ENCODE data around the gene KCNAB2. TPM values are rescaled to one million over a fixed set of nuclear protein-coding genes. Genes with fewer than 3 reads are reported as not detected.

KCNAB2 gene
- total RNA-seq, 1 donor from 2014 or later = 2.7 TPM

DNA sequence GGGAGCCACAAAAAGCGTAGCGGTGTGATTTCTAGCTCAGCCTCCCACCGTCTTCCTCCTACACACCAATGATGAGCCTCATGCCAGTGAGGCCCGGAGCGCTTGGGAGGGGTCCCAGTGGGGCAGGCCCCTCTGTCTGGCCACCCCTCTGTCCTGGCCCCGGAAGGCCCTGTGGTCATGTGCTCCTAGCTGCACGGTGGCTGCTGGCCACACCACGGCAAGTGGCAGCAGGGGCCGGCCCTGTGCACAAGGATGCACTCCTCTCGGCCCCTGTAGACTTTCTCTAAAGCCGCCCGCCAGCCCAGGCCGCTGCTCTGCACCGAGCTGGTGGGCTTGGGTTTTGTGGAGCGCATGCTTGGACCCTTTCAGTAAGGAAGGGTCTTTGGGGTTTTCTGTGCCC lies 53.6 kb downstream of the KCNAB2 start:
- Histone ChIP-seq H3K36me3 (ENCODE audit: control insufficient read depth, insufficient read depth, low read length) (no peaks in the 10 kb centered on the region), H3K4me3 (ENCODE audit: low read depth, low read length) (no peak overlapping the region), H3K27me3 (ENCODE audit: control insufficient read depth, insufficient read depth, low read length) (peaks cover 17% of the 10 kb centered on the region)
- no peak for DNase-seq (ENCODE audit: low read depth)
- no peak for TF ChIP-seq CTCF (IDR thresholded peaks at IDR 0.05; ENCODE audit: insufficient read depth, low read length, poor library complexity, severe bottlenecking)

DNA sequence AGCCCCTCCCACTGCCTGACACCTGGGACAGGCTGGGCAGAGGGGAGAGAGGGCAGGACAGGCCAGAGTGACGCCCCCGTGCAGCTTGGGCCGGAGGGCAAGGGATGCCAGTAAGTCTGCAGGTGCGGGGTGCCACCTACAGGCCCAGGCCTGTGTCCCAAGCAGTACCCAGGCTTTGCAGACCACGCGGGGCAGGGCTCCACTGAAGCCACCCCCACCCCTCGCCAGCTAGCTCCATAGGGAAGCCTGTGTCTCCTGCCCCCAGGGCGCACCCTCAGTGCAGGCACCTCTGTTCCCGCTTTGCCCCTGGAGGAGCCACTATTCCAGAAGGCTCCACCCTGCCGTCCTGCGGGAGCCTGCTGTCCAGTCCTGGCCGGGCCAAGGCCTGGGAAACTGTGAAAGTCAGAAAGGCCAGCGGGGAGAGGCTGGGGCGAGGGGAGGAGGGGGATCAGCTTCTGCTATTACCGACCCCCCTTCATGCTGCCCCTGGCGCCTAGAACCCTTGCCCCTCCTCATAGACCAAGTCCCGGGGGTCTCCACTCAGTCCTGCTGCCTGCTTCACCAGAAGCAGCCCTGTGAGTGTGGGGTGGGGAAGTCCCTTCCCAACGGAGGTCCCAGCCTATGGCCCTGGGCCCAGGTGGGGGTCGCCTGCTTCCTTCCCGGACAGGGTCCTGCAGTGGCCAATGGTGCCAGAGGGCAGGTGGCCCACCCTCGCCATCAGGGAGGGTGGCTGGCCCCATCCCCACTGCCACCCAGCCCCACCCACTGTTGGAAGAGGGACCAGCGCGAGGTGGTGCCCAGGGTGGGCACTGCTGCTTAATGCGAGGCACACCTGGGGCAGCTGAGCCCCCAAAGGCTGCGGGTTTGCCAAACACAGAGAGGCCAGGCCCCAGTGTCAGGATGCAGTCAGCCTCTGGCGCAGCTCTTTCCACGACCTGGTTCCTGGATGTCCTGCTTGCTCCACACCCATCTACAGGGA lies 54.4 kb downstream of the KCNAB2 start:
- no peaks in the 10 kb centered on the region for H3K36me3 ChIP-seq (ENCODE audit: control insufficient read depth, insufficient read depth, low read length)
- H3K27me3 ChIP-seq (ENCODE audit: control insufficient read depth, insufficient read depth, low read length) = peaks cover 17% of the 10 kb centered on the region
- DNase-seq (ENCODE audit: low read depth) = no peak
- TF ChIP-seq CTCF (IDR thresholded peaks at IDR 0.05; ENCODE audit: insufficient read depth, low read length, poor library complexity, severe bottlenecking) = no peak
- no peak overlapping the region for H3K4me3 ChIP-seq (ENCODE audit: low read depth, low read length)

- Histone ChIP-seq H3K4me3 (ENCODE audit: low read depth, low read length) (no peak overlapping the region), H3K27me3 (ENCODE audit: control insufficient read depth, insufficient read depth, low read length) (peaks cover 17% of the 10 kb centered on the region), H3K36me3 (ENCODE audit: control insufficient read depth, insufficient read depth, low read length) (no peaks in the 10 kb centered on the region)
- DNase-seq (ENCODE audit: low read depth) = no peak
- no peak for TF ChIP-seq CTCF (IDR thresholded peaks at IDR 0.05; ENCODE audit: insufficient read depth, low read length, poor library complexity, severe bottlenecking)
Measured at GRCh38 chr1:6100861-6101783, 55.4 kb downstream of the KCNAB2 start.

GRCh38 chr1:6101826-6102531 lies 56.3 kb downstream of the KCNAB2 start:
- H3K27me3 ChIP-seq (ENCODE audit: control insufficient read depth, insufficient read depth, low read length) = peaks cover 17% of the 10 kb centered on the region
- H3K4me3 ChIP-seq (ENCODE audit: low read depth, low read length) = no peak overlapping the region
- H3K36me3 ChIP-seq (ENCODE audit: control insufficient read depth, insufficient read depth, low read length) = no peaks in the 10 kb centered on the region
- DNase-seq (ENCODE audit: low read depth) = no peak
- TF ChIP-seq CTCF (IDR thresholded peaks at IDR 0.05; ENCODE audit: insufficient read depth, low read length, poor library complexity, severe bottlenecking) = no peak

- Histone ChIP-seq H3K27me3 (ENCODE audit: control insufficient read depth, insufficient read depth, low read length) (peaks cover 17% of the 10 kb centered on the region), H3K4me3 (ENCODE audit: low read depth, low read length) (no peak overlapping the region), H3K36me3 (ENCODE audit: control insufficient read depth, insufficient read depth, low read length) (no peaks in the 10 kb centered on the region)
- no peak for TF ChIP-seq CTCF (IDR thresholded peaks at IDR 0.05; ENCODE audit: insufficient read depth, low read length, poor library complexity, severe bottlenecking)
- DNase-seq (ENCODE audit: low read depth) = no peak
Measured at GRCh38 chr1:6102532-6102845, 56.8 kb downstream of the KCNAB2 start.
